NCI-H1048 (cell line): ENCODE measurements around the gene MSI2.

Experiments used
- DNase-seq: peaks from one replicate; lab custom pipeline; 2025; lab: John Stamatoyannopoulos, UW

The MSI2 gene

GRCh38 chr17:57505841-57506773 is 249.8 kb downstream of the MSI2 start:
- DNase-seq: no peak

GRCh38 chr17:57506774-57507127 is 250.4 kb downstream of the MSI2 start:
- DNase-seq: no peak

- DNase-seq: no peak
Measured at GRCh38 chr17:57507828-57508227, 251.5 kb downstream of the MSI2 start.

GRCh38 chr17:57508671-57509070 is 252.3 kb downstream of the MSI2 start:
- no peak for DNase-seq

GRCh38 chr17:57511475-57512123 is 255.3 kb downstream of the MSI2 start:
- no peak for DNase-seq

GRCh38 chr17:57512258-57512657 is 255.9 kb downstream of the MSI2 start:
- DNase-seq: no peak

- DNase-seq: no peak
Measured at GRCh38 chr17:57512691-57513090, 256.4 kb downstream of the MSI2 start.

- DNase-seq: no peak
Measured at GRCh38 chr17:57513569-57513968, 257.2 kb downstream of the MSI2 start.

GRCh38 chr17:57514614-57515013 is 258.3 kb downstream of the MSI2 start:
- DNase-seq: no peak

- no peak for DNase-seq
Measured at GRCh38 chr17:57515662-57516211, 259.4 kb downstream of the MSI2 start.

GRCh38 chr17:57516290-57517230 is 260.2 kb downstream of the MSI2 start:
- no peak for DNase-seq

- no peak for DNase-seq
Measured at GRCh38 chr17:57517273-57517631, 260.9 kb downstream of the MSI2 start.

- DNase-seq: no peak
Measured at GRCh38 chr17:57517632-57518456, 261.5 kb downstream of the MSI2 start.

GRCh38 chr17:57518587-57519581 is 262.6 kb downstream of the MSI2 start:
- DNase-seq: no peak

- DNase-seq: no peak
Measured at GRCh38 chr17:57519800-57520199, 263.5 kb downstream of the MSI2 start.

GRCh38 chr17:57521606-57522005 is 265.3 kb downstream of the MSI2 start:
- no peak for DNase-seq

- no peak for DNase-seq
Measured at GRCh38 chr17:57522042-57523005, 266.0 kb downstream of the MSI2 start.

GRCh38 chr17:57523926-57524632 is 267.8 kb downstream of the MSI2 start:
- no peak for DNase-seq
